NT2/D1 (cell line): ENCODE results near the gene MPL.
"Not testable (repeated sequence)": the region's sequence is repeated elsewhere in the genome, so short reads cannot be mapped to it uniquely, and the experiment has no call there.

ENCODE experiments used
- DNase-seq: peaks from one replicate; pipeline ENCODE4 v3.0.0-alpha.2; 2011; ENCODE audit warnings: low read depth, low spot score
- H3K27me3 ChIP-seq: 2 replicates; pipeline ENCODE4 v1.6.0; 2011; ENCODE audit warnings: mild to moderate bottlenecking; ENCODE audit not compliant: insufficient read length, insufficient read depth
- H3K36me3 ChIP-seq: 2 replicates; pipeline ENCODE4 v1.6.1; 2011; ENCODE audit warnings: mild to moderate bottlenecking, low read length, mixed read lengths; ENCODE audit not compliant: insufficient read depth, insufficient read length
- H3K4me1 ChIP-seq: 2 replicates; pipeline ENCODE4 v1.5.1; 2011; ENCODE audit not compliant: insufficient read depth, insufficient read length
- H3K4me3 ChIP-seq: 2 replicates; pipeline ENCODE4 v1.5.1; 2011; ENCODE audit warnings: low read depth; ENCODE audit not compliant: insufficient read length
- H3K9ac ChIP-seq: 2 replicates; pipeline ENCODE4 v1.6.0; 2011; ENCODE audit warnings: low read depth; ENCODE audit not compliant: insufficient read length
- H3K9me3 ChIP-seq: 2 replicates; pipeline ENCODE4 v1.5.1; 2011; ENCODE audit warnings: mild to moderate bottlenecking, low read length; ENCODE audit not compliant: insufficient read depth
- SUZ12 ChIP-seq: IDR thresholded peaks from 2 replicates; pipeline ENCODE4 v1.6.1; 2011; ENCODE audit not compliant: insufficient read length, insufficient read depth; ENCODE audit errors: extremely low read depth
- YY1 ChIP-seq: IDR thresholded peaks from 2 replicates; pipeline ENCODE4 v1.6.1; 2011; ENCODE audit not compliant: insufficient read length, insufficient read depth
- ZNF274 ChIP-seq: IDR thresholded peaks from 2 replicates; pipeline ENCODE4 v1.6.1; 2011; ENCODE audit warnings: mild to moderate bottlenecking, low read depth, low read length

Gene MPL

GRCh38 chr1:43366601-43367025 is 29.0 kb downstream of the MPL start:
- no peaks in the 10 kb centered on the region for H3K9me3 ChIP-seq
- TF ChIP-seq ZNF274 (no peak), SUZ12 (no peak), YY1 (no peak)
- peak overlapping the region; percentile 96 for H3K9ac ChIP-seq
- DNase-seq: no peak
- peaks cover 15% of the 10 kb centered on the region for H3K4me1 ChIP-seq
- no peaks in the 10 kb centered on the region for H3K27me3 ChIP-seq
- H3K36me3 ChIP-seq: peaks cover 57% of the 10 kb centered on the region
- peak overlapping the region; percentile 89 for H3K4me3 ChIP-seq

- H3K9me3 ChIP-seq: no peaks in the 10 kb centered on the region
- peaks cover 50% of the 10 kb centered on the region for H3K36me3 ChIP-seq
- DNase-seq: peak; percentile 25
- H3K27me3 ChIP-seq: no peaks in the 10 kb centered on the region
- TF ChIP-seq YY1: no peak
- no peak for TF ChIP-seq ZNF274
- no peak for TF ChIP-seq SUZ12
- H3K4me3 ChIP-seq: peak overlapping the region; percentile 89
- H3K9ac ChIP-seq: peak overlapping the region; percentile 96
- H3K4me1 ChIP-seq: peaks cover 15% of the 10 kb centered on the region
These were observed 29.6 kb downstream of the MPL start for GRCh38 chr1:43367026-43367903.

GRCh38 chr1:43367904-43368645 is 30.5 kb downstream of the MPL start, which contains the start of gene ELOVL1:
TSS of gene ELOVL1 (minus strand) at chr1:43368011. CDS start at chr1:43365609, 2,402 bp downstream.
- H3K9me3 ChIP-seq: no peaks in the 10 kb centered on the region

GRCh38 chr1:43368646-43369020 is 31.0 kb downstream of the MPL start:
- no peak for DNase-seq
- H3K36me3 ChIP-seq: peaks cover 37% of the 10 kb centered on the region
- H3K4me1 ChIP-seq: peaks cover 15% of the 10 kb centered on the region
- no peaks in the 10 kb centered on the region for H3K9me3 ChIP-seq
- H3K27me3 ChIP-seq: no peaks in the 10 kb centered on the region
- TF ChIP-seq ZNF274 (no peak), YY1 (no peak), SUZ12 (no peak)
- H3K9ac ChIP-seq: peak overlapping the region; percentile 98
- peak overlapping the region; percentile 64 for H3K4me3 ChIP-seq

More at GRCh38 chr1:43367904-43368645, 30.5 kb downstream of the MPL start, which contains the start of gene ELOVL1:
- Histone ChIP-seq H3K4me3 (peak within 1 kb of the TSS; percentile 89), H3K9ac (peak within 1 kb of the TSS; percentile 98), H3K4me1 (peaks cover 15% of the 10 kb centered on the region), H3K36me3 (peaks cover 43% of the 10 kb centered on the region), H3K27me3 (no peaks in the 10 kb centered on the region)
- peak; percentile 87 for DNase-seq
- TF ChIP-seq ZNF274: no peak
- no peak for TF ChIP-seq YY1
- TF ChIP-seq SUZ12: no peak

GRCh38 chr1:43369779-43370178 is 32.2 kb downstream of the MPL start:
- Histone ChIP-seq H3K36me3 (peaks cover 26% of the 10 kb centered on the region), H3K4me1 (peaks cover 15% of the 10 kb centered on the region)
- not testable (repeated sequence) for DNase-seq, H3K4me3 ChIP-seq, H3K9ac ChIP-seq, H3K9me3 ChIP-seq, H3K27me3 ChIP-seq

- no peak for DNase-seq
- Histone ChIP-seq H3K36me3 (peaks cover 18% of the 10 kb centered on the region), H3K9me3 (no peaks in the 10 kb centered on the region), H3K4me3 (no peak overlapping the region), H3K27me3 (no peaks in the 10 kb centered on the region), H3K9ac (no peak overlapping the region), H3K4me1 (peaks cover 13% of the 10 kb centered on the region)
- no peak for TF ChIP-seq ZNF274
- TF ChIP-seq SUZ12: no peak
- TF ChIP-seq YY1: no peak
These were observed 32.9 kb downstream of the MPL start for GRCh38 chr1:43370564-43370963.

GRCh38 chr1:43372172-43372571 is 34.6 kb downstream of the MPL start:
- no peak for TF ChIP-seq YY1
- TF ChIP-seq SUZ12: no peak
- no peak for TF ChIP-seq ZNF274
- Histone ChIP-seq H3K27me3 (no peaks in the 10 kb centered on the region), H3K4me1 (no peaks in the 10 kb centered on the region), H3K4me3 (no peak overlapping the region), H3K36me3 (peaks cover 17% of the 10 kb centered on the region), H3K9me3 (no peaks in the 10 kb centered on the region), H3K9ac (no peak overlapping the region)
- DNase-seq: no peak
